Measurements from ENCODE around the gene CISD3.

Gene CISD3

DNA sequence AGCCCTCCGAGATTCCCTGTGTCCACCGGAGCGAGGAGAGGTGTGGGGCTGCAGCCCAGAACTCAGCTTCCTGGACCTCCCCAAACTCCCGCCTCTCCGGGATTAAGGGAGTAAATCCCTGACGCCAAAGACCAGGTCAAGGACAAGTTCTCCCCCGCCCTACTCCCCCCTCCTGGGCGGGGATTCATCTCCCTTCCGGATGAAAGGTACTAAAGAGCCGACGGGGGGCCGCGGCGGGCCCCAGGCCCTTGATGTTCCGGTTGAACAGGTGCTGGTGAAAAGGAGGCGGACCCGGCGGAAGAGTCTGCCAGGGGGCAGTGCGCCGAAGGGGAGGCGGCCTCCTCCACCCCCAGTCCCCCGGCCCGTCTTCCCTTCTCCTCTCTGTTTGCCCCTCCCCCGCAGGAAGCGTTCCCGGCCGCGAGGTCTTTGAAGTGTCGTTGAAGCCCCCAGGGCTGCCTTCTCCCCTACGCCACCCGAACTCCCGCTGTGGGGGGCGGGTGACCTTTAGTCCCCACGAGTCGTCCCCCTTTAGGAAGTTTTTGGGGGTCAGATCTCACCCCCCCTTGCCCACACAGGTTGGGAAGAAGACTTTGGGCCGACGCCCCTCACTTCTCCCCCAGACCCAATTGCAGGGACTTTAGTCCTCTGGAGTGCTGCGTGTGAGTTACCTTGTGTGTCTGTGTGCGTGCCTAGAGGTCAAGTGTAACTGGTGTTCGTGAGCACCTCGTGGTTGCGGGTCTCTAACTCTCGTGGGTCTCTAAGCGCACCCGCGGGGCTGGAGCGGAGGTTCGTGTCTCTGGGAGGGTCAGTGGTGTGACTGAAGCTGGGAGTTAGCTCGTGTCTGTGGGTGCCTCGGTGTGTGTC lies 26.2 kb upstream of the CISD3 start (continued):
- peak; percentile 79 for TF ChIP-seq ZBTB11 (tag by site-specific recombination; conservative IDR thresholded peaks at IDR 0.05; ENCODE audit: low read depth)
- no peak for TF ChIP-seq ZNF660 (tag by site-specific recombination; IDR thresholded peaks at IDR 0.05)
- peak; percentile 78 for TF ChIP-seq ZNF423 (tag by site-specific recombination; IDR thresholded peaks at IDR 0.05)
- no peak for TF ChIP-seq ZNF404 (tag by site-specific recombination; IDR thresholded peaks at IDR 0.05)
- TF ChIP-seq KLF17 (tag by site-specific recombination; IDR thresholded peaks at IDR 0.05) = peak; percentile 81
- TF ChIP-seq ZNF548 (tag by site-specific recombination; IDR thresholded peaks at IDR 0.05) = no peak
- TF ChIP-seq ZFP69B (tag by site-specific recombination; IDR thresholded peaks at IDR 0.05) = peak; percentile 97
- TF ChIP-seq ELK4 (IDR thresholded peaks at IDR 0.05; ENCODE audit: borderline replicate concordance, low read depth, low read length) = no peak; the same call in 1 of the 2 replicates
- TF ChIP-seq ZNF654 (tag by site-specific recombination; IDR thresholded peaks at IDR 0.05; ENCODE audit: low read depth) = no peak
- no peak for TF ChIP-seq ZNF707 (tag by site-specific recombination; IDR thresholded peaks at IDR 0.05)
- 0 out of 2 replicates have a peak, but pooled peaks have one; percentile 3 for TF ChIP-seq ZNF146 (tag by site-specific recombination; IDR thresholded peaks at IDR 0.05)
- no peak for TF ChIP-seq ZNF175 (tag by site-specific recombination; IDR thresholded peaks at IDR 0.05)
- peak; percentile 91 for TF ChIP-seq KLF16 (tag by site-specific recombination; IDR thresholded peaks at IDR 0.05)
- TF ChIP-seq BCL11A (tag by site-specific recombination; IDR thresholded peaks at IDR 0.05; ENCODE audit: low read depth) = peak; percentile 84; the same call in 1 of the 2 replicates
- TF ChIP-seq ZBTB48 (tag by site-specific recombination; IDR thresholded peaks at IDR 0.05) = peak; percentile 44
- TF ChIP-seq, protein P1, sequence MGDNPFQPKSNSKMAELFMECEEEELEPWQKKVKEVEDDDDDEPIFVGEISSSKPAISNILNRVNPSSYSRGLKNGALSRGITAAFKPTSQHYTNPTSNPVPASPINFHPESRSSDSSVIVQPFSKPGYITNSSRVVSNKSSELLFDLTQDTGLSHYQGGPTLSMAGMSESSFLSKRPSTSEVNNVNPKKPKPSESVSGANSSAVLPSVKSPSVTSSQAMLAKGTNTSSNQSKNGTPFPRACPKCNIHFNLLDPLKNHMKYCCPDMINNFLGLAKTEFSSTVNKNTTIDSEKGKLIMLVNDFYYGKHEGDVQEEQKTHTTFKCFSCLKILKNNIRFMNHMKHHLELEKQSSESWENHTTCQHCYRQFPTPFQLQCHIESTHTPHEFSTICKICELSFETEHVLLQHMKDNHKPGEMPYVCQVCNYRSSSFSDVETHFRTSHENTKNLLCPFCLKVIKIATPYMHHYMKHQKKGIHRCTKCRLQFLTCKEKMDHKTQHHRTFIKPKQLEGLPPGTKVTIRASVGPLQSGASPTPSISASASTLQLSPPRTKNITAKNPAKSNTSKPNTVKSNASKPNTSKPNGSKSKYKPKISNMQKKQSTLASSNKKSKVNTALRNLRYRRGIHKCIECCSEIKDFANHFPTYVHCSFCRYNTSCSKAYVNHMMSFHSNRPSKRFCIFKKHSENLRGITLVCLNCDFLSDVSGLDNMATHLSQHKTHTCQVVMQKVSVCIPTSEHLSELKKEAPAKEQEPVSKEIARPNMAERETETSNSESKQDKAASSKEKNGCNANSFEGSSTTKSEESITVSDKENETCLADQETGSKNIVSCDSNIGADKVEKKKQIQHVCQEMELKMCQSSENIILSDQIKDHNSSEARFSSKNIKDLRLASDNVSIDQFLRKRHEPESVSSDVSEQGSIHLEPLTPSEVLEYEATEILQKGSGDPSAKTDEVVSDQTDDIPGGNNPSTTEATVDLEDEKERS (tag by site-specific recombination; IDR thresholded peaks at IDR 0.05) = no peak
- 0 out of 2 replicates have a peak, but pooled peaks have one; percentile 17 for TF ChIP-seq ZBTB21 (tag by site-specific recombination; IDR thresholded peaks at IDR 0.05)
- no peak for TF ChIP-seq TRIM28 (IDR thresholded peaks at IDR 0.05; ENCODE audit: borderline replicate concordance, low read length)
- no peak for TF ChIP-seq PRDM1 (tag by site-specific recombination; IDR thresholded peaks at IDR 0.05)
- TF ChIP-seq, protein P2, sequence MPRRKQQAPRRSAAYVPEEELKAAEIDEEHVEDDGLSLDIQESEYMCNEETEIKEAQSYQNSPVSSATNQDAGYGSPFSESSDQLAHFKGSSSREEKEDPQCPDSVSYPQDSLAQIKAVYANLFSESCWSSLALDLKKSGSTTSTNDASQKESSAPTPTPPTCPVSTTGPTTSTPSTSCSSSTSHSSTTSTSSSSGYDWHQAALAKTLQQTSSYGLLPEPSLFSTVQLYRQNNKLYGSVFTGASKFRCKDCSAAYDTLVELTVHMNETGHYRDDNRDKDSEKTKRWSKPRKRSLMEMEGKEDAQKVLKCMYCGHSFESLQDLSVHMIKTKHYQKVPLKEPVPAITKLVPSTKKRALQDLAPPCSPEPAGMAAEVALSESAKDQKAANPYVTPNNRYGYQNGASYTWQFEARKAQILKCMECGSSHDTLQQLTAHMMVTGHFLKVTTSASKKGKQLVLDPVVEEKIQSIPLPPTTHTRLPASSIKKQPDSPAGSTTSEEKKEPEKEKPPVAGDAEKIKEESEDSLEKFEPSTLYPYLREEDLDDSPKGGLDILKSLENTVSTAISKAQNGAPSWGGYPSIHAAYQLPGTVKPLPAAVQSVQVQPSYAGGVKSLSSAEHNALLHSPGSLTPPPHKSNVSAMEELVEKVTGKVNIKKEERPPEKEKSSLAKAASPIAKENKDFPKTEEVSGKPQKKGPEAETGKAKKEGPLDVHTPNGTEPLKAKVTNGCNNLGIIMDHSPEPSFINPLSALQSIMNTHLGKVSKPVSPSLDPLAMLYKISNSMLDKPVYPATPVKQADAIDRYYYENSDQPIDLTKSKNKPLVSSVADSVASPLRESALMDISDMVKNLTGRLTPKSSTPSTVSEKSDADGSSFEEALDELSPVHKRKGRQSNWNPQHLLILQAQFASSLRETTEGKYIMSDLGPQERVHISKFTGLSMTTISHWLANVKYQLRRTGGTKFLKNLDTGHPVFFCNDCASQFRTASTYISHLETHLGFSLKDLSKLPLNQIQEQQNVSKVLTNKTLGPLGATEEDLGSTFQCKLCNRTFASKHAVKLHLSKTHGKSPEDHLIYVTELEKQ (tag by site-specific recombination; IDR thresholded peaks at IDR 0.05; ENCODE audit: borderline replicate concordance) = no peak
- TF ChIP-seq, protein P3, sequence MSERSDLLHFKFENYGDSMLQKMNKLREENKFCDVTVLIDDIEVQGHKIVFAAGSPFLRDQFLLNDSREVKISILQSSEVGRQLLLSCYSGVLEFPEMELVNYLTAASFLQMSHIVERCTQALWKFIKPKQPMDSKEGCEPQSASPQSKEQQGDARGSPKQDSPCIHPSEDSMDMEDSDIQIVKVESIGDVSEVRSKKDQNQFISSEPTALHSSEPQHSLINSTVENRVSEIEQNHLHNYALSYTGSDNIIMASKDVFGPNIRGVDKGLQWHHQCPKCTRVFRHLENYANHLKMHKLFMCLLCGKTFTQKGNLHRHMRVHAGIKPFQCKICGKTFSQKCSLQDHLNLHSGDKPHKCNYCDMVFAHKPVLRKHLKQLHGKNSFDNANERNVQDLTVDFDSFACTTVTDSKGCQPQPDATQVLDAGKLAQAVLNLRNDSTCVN (tag by site-specific recombination; optimal IDR thresholded peaks at IDR 0.05) = peak; percentile 26

Measured in HEK293 (cell line).